Measurements from ENCODE around the gene MESD.

MESD gene

DNA sequence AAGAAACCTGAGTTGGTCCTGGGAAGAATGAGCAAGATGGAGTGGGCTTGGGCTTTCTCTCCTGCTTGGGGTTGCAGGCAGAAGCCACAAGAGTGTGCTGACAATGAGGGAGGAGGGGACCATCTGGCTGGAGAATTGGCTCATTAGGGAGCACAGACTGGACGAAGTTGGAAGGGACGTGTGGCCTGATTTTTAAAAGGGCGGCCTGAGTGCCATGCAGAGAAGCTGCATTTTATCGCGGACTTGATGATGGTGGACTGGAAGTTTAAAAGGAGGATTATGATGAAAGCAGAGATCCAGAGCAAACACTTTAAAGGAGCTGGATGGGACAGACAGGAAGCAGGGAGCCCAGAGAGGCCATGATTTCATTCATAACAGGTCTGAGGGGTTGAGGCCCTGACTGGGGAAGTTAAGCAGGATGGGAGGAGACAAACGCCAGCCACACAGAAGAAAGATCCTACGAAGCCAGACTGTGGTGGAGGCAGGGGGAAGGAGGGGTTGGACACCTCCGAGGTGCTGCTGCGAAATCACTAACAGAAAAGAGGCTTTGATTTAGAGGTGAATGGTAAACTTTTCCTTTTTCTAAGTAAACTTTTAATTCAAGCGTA is 34.8 kb upstream of the MESD start:
- TF ChIP-seq, protein P1, sequence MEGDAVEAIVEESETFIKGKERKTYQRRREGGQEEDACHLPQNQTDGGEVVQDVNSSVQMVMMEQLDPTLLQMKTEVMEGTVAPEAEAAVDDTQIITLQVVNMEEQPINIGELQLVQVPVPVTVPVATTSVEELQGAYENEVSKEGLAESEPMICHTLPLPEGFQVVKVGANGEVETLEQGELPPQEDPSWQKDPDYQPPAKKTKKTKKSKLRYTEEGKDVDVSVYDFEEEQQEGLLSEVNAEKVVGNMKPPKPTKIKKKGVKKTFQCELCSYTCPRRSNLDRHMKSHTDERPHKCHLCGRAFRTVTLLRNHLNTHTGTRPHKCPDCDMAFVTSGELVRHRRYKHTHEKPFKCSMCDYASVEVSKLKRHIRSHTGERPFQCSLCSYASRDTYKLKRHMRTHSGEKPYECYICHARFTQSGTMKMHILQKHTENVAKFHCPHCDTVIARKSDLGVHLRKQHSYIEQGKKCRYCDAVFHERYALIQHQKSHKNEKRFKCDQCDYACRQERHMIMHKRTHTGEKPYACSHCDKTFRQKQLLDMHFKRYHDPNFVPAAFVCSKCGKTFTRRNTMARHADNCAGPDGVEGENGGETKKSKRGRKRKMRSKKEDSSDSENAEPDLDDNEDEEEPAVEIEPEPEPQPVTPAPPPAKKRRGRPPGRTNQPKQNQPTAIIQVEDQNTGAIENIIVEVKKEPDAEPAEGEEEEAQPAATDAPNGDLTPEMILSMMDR (IDR thresholded peaks at IDR 0.05; ENCODE audit: low read depth, low read length, missing control alignments), result no peak
- H3K4me3 ChIP-seq (ENCODE audit: low read depth, low read length), result no peak overlapping the region; the same call in 1 of the 2 replicates
- DNase-seq (ENCODE audit: low read depth), result no peak

GRCh38 chr15:81023483-81024264 is 34.1 kb upstream of the MESD start:
- DNase-seq (ENCODE audit: low read depth), result peak; percentile 96
- TF ChIP-seq, protein P1 (IDR thresholded peaks at IDR 0.05; ENCODE audit: low read depth, low read length, missing control alignments), result no peak
- H3K4me3 ChIP-seq (ENCODE audit: low read depth, low read length), result peak overlapping the region; percentile 28

- H3K4me3 ChIP-seq (ENCODE audit: low read depth, low read length), result no peak overlapping the region
- DNase-seq (ENCODE audit: low read depth), result no peak
- TF ChIP-seq, protein P1 (IDR thresholded peaks at IDR 0.05; ENCODE audit: low read depth, low read length, missing control alignments), result no peak
Observed at GRCh38 chr15:81021321-81021720, 31.7 kb upstream of the MESD start.

DNA sequence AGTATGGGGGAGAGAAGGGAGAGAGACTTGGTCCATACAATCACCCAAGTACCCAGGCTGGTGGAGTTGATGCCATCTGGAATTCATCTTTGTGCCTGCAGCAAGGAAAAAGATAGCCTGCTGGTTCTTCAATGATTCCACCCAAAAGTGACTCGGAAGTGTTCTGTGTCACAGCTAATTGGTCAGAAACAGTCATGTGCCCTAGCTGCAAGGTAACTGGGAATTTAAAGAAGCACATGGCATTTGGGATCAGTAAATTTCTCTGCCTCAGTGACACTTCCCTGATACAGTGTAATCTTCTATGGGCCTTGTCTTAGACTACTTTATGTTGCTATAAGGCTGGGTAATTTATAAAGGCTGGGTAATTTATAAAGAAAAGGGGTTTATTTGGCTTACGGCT is 28.6 kb upstream of the MESD start:
- TF ChIP-seq, protein P1 (IDR thresholded peaks at IDR 0.05; ENCODE audit: low read depth, low read length, missing control alignments), result no peak

DNA sequence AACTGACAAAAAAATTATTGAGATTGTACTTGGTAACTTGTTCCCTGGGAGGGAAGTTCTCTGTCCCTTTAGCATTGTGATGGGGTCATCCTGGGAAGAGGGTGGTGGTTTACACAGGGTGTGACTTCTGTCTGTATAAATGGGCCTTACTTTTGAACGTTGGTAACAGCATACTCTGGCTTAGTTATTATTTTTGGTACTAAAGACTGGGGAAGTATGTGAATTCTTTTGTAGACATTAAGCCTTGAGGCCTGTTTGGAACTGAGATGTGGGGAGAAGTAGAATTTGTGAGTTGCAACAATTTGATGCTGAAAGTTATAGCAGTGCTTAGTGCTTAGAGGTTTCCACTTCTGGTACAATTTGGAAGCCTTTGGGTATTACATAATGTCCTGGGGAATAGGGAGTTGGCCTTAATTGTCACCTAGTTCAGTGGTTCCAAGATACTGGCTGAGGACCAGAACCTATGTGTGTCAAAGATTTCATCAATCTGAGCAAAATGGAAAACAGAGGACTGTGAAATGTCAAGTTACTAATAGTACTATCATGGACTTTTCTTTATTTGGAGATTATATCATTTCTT is 27.0 kb upstream of the MESD start:
- TF ChIP-seq, protein P1 (IDR thresholded peaks at IDR 0.05; ENCODE audit: low read depth, low read length, missing control alignments), result no peak
- DNase-seq (ENCODE audit: low read depth), result no peak
- no peak overlapping the region for H3K4me3 ChIP-seq (ENCODE audit: low read depth, low read length)

More for the DNA sequence above, 28.6 kb upstream of the MESD start:
- H3K4me3 ChIP-seq (ENCODE audit: low read depth, low read length), result no peak overlapping the region
- DNase-seq (ENCODE audit: low read depth), result no peak

DNA sequence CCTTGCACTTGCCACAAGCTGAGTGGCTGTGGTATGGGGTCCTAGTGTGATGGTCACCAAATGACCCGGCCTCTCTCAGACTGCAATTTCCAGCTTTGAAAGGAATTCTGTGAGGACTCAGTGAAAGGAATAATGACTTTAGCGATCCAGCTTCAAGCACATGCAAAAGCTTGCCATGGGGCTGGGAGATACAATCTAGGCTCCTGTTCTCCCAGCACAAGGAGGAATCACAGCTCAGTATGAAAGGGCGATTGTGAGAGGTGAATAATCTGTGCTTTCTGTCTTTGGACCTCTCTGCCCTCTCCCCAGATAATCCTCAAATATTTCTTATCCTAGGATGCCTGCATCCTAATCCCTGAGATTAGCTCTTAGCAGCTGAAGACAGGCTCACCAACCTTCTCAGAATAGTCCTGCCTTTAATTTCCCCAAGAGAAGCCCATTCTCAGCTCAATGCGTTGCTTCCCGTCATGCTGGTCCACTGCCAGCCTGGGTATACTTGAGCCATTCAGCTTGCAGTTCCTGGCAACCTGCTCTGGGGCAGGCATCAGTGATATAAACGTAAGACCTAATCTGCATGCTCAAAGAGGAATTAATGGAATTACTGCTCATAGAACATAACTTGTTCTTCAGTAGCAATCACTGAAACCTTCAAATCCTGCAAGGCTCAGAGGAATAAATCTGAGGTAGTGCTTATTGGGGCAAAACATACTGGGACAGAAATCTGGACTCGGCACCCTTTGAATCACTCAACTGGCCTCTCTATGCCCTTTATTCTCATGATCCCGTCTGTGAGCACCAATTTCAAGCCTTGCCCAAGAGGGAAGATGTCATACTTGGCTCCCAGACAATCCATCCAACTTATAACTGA is 26.2 kb upstream of the MESD start:
- TF ChIP-seq, protein P1 (IDR thresholded peaks at IDR 0.05; ENCODE audit: low read depth, low read length, missing control alignments), result no peak
- H3K4me3 ChIP-seq (ENCODE audit: low read depth, low read length), result no peak overlapping the region
- DNase-seq (ENCODE audit: low read depth), result no peak
